HG03139 (cell line): Measurements from ENCODE around the gene NSUN7.
"Not testable (repeated sequence)": the region's sequence is repeated elsewhere in the genome, so short reads cannot be mapped to it uniquely, and the experiment has no call there.

Source experiments
- ATAC-seq: cut with Tn5 transposase; IDR thresholded peaks from one replicate; pipeline ENCODE4 v1.9.1; 2021; ENCODE audit not compliant: unreplicated experiment

NSUN7 gene, protein sequence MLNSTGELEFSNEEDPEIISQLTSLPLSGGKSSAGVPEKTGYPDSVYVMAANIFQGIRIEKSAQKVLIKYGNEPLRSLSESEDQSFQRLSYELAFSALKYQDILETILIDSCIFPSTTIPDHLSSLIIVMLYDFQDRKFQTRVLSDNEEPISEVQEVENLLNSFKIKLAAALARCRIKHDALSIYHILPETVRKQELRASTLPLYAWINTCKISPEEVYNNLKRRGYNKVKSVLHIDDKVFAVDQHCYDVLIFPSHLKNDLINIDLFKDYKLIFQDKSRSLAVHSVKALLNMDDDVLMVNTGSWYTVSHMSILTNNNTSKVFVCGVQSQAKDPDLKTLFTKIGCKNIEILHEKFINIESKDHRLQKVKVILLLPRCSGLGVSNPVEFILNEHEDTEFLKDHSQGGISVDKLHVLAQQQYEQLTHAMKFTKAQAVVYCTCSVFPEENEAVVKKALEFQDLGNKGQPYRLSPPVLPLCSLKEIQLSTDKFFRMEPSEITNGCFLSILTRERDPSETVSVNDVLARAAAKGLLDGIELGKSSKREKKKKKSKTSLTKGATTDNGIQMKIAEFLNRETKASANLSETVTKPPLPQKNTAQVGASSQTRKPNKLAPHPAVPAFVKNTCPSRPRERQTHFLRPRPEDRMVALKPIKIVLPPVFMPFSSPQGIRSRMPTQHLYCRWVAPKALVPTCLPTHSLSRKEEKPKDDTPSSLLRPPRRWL

DNA sequence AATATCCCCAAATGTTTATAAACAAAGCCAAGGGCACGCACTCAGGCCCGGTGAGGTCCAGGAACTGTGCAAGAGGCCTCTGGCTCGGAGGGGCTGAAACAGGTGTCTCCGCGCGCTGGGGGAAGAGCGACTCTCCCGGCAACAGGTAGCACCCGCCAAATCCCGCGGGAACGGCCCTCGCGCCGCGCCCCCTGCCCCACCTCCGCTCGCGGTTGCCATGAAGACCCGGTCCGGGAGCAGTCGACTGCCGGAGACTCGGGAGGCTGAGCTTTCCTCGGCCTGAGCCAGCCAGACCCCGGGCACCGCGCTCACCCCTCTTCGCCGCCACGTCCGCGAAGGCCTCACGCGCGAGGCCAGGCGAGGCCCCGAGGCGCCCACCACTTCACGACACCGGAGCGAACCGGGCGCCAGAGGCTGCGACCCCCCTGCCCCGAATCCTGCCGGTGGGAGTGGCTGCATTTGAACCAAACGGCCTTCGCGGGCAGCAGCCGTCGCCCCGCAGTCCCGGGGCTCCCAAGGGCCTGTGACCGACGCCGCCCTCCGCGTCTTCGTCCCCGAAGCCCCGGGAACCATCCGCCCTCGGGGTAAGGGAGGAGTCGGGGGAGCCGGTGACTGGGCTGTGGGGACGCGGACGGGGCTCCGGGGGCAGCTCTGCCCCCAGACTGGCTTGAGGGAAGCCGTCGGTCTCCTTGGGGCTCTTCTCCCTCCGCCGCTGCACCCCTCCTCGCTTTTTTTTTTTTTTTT lies at the start of gene NSUN7:
NSUN7 (plus strand) TSS at position 239 of the 744 bp plus-strand sequence. CDS start 739 bp downstream, outside the sequence.
- no peak for ATAC-seq

DNA sequence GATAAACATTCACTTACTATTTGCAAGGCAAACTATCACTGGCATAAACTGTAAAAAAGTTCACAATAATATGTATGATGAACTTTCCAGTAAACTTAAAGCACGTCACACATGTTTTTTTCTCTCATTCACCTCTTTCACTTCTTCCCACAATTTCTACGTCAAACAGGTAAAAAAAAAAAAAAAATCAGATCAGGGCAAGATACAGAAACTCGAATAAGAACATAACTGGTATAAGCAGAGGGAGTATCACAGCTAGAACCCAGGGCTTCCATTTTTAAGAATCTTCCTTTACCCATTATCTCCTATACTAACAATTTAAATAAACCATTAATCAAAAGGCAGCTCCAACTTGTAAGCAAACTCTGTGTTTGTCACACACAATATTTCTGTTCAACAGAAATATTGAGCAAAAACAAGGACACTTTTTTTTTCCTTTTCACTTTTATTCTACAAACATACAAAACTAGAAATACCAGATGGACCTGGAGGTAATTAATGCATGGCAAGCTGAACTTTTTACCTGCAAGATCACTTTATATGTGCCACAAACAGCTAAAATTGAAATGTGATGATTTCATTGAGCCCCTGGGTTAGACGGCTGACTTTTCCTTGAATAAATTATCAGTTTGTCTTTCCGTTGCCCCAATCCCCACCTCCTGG lies 47.5 kb upstream of the NSUN7 start:
- no peak for ATAC-seq

DNA sequence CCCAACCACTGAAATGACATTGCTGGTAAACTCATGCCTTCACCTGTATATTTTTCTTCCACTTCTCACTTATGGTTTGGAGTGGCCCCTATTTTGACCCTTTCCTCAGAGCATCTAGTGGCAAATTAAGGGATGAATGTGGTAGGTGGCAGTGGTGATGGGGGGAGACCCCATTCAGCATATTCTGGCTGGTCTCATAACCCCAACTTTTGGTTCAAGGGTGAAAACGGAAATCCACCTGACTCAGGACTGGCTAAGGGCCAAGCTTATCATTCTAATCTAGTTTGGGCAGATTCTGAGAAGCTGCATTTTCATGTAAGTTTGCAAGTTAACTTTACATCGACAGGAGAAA lies 47.0 kb upstream of the NSUN7 start:
- ATAC-seq = no peak

- no peak for ATAC-seq
These were observed 45.7 kb upstream of the NSUN7 start for GRCh38 chr4:40704073-40704472.

- ATAC-seq = no peak
These were observed 39.1 kb upstream of the NSUN7 start for GRCh38 chr4:40710484-40711254.

DNA sequence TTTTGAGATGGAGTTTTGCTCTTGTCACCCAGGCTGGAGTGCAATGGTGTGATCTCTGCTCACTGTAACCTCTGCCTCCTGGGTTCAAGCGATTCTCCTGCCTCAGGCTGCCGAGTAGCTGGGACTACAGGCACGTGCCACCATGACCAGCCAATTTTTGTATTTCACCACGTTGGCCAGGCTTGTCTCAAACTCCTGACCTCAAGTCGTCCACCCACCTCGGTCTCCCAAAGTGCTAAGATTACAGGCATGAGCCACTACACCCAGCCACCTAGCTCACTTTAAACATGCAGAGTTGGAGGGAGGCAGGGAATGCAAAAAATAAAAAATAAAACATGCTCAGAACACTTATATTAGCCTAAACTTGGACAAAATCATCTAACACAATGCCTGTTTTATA lies 36.8 kb upstream of the NSUN7 start:
- not testable (repeated sequence) for ATAC-seq

DNA sequence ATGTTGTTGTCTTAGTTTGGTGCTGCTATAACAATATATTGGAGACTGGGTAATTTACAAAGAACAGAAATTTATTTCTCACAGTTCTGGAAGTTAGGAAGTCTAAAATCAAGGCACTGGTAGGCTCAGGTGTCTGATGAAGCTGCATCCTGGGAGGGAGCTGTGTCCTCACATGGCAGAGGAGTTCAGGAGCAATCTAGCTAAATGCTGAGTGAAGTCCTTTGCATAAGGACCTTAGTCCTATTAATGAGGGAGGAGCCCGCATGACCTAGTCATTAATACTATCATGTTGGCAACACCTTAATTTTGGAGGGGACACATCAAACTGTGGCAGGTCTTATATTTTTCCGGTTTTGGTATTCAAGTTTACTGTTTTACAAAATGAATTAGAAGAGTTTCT lies 36.0 kb upstream of the NSUN7 start:
- ATAC-seq = no peak

GRCh38 chr4:40718586-40718985 lies 31.2 kb upstream of the NSUN7 start:
- ATAC-seq = no peak

- ATAC-seq = no peak
These were observed 30.6 kb upstream of the NSUN7 start for GRCh38 chr4:40719008-40719623.

DNA sequence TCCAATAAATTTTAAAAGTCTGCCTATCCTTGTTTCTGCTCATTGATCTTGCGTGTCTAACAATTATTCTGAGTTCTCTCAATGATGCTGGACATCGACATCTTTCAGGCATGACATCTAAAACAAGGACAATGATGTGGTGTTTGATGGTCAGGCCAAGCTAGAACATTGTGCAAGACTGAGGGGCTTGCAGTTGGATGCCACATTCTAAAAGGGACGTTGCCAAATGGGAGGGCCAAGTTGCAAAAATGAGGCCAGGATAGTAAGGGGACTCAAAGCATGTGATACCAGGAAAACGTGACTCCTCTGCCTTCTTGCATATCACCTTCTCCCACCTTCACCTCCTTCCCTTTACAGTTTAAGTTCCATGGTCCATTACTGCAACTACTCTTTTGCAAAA lies 29.4 kb upstream of the NSUN7 start:
- ATAC-seq = no peak

- ATAC-seq = no peak
These were observed 28.8 kb upstream of the NSUN7 start for GRCh38 chr4:40720916-40721315.

DNA sequence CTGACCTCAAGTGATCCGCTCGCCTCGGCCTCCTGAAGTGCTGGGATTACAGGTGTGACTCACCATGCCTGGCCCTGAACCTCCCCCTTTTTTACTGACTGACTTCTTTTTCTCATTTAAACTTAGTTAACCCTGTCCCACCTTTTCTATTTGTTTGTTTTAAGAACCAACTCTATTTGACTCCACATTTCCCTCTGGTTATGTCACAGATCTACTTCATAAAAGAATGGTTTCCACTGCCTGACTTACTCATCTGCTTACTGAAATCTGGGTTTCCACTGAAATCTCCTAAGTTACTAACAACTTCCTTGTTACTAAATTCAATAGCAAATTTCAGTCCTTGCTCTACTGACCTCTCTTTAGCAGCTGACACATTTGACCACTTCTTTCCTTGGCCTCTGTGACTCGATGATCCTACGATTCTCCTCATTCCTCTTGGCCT lies 28.0 kb upstream of the NSUN7 start:
- ATAC-seq = no peak

GRCh38 chr4:40722576-40723161 lies 27.1 kb upstream of the NSUN7 start:
- peak; percentile 84 for ATAC-seq

GRCh38 chr4:40723728-40724127 lies 26.0 kb upstream of the NSUN7 start:
- ATAC-seq = no peak

- no peak for ATAC-seq
These were observed 21.4 kb upstream of the NSUN7 start for GRCh38 chr4:40728333-40728732.

- ATAC-seq = no peak
These were observed 20.2 kb upstream of the NSUN7 start for GRCh38 chr4:40729555-40729954.

- no peak for ATAC-seq
These were observed 19.6 kb upstream of the NSUN7 start for GRCh38 chr4:40730091-40730679.

GRCh38 chr4:40731361-40731760 lies 18.4 kb upstream of the NSUN7 start:
- ATAC-seq = no peak

GRCh38 chr4:40731792-40732245 lies 17.9 kb upstream of the NSUN7 start:
- ATAC-seq = peak; percentile 54
